GM18951 (cell line): Measurements from ENCODE around the gene AIF1L.

Source experiments
- POLR2A ChIP-seq: IDR thresholded peaks from 4 replicates; pipeline ENCODE4 v1.6.1; 2011; ENCODE audit warnings: mild to moderate bottlenecking; ENCODE audit not compliant: insufficient read length, insufficient read depth; ENCODE audit errors: extremely low read depth
- in situ Hi-C: fragments of 300-500 bp; cut with MboI; formaldehyde crosslinking; loops from one replicate; pipeline ENCODE4 v1.12.0; 2022; ENCODE audit warnings: low sequenced_read_pairs, mixed read lengths, inconsistent platforms; ENCODE audit not compliant: unreplicated experiment

AIF1L gene

DNA sequence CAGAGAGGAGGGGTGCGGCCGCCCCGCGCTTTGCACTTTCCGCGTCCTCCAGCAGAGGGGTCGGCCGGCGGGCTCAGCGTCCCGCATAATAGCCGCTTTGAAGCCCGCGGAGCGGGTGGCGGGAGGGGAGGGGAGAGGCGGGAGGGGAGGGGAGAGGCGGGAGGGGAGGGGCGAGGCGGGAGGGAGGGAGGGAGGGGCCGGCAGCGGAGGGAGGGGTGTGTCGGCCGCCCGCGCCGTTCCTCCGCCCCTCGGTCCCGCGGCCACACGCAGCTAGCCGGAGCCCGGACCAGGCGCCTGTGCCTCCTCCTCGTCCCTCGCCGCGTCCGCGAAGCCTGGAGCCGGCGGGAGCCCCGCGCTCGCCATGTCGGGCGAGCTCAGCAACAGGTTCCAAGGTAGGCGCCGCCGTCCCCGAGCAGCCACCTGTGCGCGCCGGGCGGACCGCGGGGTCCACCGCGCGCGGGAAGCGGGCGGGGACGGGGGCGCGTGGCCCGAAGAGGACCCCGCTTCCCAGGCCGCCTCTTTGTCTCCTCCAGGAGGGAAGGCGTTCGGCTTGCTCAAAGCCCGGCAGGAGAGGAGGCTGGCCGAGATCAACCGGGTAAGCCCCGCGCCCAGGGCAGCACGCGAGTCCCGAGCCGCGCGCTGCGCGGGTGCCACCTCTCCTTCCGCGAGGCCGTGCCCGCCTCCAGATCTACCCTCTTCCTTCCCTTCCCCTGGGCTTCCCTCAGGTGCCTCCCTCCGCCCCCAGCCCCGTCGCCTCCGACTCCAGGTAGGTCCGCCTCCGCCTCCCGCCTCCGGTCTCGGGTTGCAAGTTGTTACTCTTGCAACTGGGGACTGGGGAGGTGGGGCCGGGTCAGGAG lies at the start of gene AIF1L:
TSS of gene AIF1L (plus strand) at position 263 of the 857 bp plus-strand sequence. CDS start at position 362, 99 bp downstream.
- TF ChIP-seq POLR2A, result no peak
- in situ Hi-C loops, result no loop called here

DNA sequence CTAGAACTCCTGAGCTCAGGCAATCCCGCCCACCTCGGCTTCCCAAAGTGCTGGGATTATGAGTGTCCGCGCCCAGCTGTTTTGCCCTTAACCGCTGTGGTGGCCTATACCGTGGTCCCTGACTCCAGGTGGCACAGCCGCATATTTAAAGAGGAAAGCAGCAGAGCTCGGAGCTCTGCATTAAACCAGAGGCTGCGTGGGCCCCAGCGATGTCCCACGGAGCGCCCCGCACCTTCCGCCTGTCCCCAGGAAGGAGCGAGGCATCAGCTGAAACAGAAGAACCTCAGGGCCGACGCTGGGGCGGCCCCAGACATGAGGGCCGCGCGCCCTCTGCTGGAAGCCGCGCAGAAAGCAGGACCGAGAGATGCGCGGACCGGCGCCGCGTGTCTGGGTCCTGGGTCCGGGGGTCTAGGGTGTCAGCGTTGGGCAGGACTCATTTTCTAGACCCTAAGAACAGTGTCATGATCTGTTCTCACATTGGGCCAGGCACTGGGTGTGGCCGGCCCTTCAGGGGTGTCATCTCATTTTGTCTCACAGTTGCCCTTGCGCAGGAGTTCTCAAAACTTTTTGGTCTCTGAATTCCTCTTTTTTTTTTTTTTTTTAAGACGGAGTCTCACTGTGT lies 49.6 kb upstream of the AIF1L start:
- in situ Hi-C loops, result no loop called here
- no peak for TF ChIP-seq POLR2A

DNA sequence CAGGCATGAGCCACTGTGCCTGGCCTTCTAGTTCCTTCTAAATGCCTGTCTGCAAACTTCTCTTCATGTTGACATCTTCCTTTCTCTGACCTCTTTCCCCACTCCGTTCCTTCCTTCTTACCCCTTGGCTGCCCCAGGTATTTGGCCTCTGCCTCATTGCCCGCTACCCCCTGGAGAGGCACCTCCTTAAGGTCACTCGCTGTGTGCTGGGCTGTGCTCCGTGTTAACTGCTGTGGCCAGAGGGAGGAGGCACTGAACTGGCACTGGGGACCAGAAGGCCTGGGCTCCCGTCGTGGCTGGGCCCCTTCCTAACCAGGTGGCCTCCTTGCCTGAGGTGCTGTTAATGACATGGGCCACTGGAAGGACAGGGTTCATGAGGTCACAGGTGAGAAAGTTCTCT lies 48.0 kb upstream of the AIF1L start:
- in situ Hi-C loops, result no loop called here
- no peak for TF ChIP-seq POLR2A

DNA sequence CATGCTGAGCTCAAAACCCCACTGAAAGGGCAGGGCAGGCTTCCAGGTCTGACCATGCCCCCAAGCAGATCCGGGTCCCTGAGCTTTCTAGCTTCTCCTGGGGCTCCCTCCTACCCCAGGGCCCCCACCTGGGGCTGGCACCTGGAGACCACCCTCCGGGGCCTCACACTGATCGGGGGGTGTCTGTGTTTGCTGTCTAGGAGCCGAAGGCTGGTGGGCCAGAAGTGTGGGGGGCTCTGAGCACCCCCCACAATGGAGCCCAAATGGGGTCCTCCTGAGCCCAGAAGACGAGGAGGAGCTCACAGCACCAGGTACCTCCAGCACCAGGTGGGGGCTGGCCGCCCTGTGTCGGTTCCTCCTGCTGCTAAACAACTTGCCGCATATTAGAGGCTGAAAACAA lies 47.5 kb upstream of the AIF1L start:
- in situ Hi-C loops, result no loop called here
- no peak for TF ChIP-seq POLR2A

DNA sequence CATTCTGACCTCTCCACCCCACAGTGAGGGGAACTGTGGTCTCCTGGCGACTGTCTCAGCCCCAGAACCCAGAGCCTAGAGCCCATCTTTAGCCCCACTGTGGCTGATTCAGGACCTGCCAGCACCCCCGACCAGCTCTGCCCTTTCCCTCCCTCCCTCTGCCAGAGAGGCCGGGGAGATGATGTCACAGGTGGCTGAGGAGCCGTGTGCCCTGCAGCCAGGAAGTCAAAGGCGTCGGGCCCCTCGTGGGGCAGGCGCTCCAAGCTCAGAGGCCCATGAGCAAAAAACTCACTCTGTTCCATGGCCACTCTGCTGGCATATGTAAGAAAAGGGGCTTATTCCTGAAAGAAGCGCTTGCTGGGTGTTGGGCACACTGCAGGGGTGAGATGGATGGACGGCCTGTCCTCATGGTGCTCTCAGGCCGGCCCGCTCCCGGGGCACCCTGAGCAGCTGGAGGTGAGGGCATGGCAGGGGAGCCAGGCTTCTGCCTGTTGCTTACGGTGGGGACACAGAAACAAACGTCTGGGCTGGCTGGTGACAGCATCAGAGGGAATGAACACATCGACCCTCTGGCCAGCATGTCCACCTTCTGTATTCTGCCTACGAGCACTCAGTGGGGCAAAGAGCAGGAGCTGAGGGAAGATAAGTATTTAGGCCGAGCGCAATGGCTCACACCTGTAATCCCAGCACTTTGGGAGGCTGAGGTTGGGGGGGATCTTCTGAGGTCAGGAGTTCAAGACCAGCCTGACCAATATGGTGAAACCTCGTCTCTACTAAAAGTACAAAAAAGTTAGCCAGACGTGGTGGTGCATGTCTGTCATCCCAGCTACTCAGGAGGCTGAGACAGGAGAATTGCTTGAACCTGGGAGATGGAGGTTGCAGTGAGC lies 46.3 kb upstream of the AIF1L start:
- no peak for TF ChIP-seq POLR2A
- in situ Hi-C loops, result no loop called here

DNA sequence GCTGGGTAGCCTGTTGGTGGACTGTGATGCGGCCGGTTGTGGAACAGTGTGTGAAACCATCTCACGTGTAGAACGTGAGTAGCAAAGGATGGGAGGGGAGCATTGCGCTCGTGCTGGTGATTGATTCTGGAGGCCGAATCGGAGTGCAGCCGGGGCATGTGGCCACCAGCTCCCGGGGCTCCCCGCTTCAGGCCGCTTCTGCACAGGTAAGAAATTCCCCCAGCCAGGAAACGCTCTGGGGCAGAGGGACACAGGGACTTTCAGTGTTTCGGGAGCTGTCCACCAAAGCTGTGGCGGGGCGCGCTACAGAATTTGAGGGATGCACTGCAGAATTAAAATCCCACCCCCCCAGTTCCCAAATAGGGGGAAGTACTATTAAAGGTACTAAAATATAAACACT lies 45.5 kb upstream of the AIF1L start:
- in situ Hi-C loops, result no loop called here
- no peak for TF ChIP-seq POLR2A

DNA sequence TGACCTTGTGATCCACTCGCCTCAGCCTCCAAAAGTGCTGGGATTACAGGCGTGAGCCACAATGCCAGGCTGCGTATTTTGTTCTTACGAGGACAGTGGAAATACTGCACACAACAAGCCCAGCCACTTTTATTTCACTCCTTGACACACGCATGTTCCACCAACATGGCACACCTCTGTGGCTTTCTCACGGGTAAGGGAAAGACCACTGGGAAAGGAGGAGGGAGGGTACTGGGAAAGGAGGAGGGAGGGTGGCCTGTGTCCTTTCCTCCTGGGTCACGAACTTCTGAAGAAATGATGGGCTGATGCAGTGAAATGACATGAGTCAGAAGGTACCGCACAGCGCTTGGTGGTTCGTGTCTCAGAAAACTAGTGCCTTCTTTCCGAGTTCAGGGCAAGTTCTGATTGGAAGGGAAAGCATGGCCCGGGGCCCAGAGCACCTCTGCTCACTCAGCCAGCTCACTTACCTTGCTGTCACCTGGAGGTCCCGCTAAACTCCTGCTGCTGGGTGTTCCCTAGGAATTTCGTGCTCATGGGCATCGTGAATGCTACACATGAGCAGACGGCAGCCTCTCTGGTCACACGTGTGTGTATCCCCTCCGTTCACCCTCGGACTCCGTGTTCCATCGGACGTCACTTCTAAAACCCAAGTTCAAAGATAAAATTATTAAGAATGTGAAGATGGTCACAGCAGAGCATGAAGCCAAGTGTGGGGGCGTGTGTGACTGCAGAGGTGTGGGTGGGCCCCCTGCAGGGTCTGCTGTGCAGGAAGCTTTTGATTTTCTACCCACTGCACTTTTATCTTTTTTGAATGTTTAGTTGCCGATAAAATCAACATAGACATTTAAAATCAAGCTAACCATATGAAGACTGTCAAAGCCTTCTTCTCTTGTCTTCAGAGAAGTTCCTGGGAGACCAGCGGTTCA lies 44.5 kb upstream of the AIF1L start:
- in situ Hi-C loops, result no loop called here
- no peak for TF ChIP-seq POLR2A

DNA sequence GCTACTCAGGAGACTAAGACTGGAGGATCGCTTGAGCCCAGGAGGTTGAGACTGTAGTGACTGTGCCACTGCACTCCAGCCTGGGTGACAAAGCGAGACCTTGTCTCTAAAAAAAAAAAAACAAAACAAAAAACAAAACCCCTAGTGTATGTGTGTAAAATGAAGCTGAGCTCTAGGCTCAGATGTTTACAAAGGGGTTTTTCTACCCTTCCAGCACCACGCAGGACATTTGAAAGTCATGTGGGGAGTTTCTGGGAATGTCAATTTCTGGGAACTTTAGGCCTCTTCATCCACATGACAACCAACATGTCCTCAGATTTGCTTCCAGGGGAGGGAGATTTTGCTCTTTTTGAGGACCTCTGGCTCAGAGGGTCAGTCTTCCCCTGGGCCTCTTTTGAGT lies 42.4 kb upstream of the AIF1L start:
- in situ Hi-C loops, result no loop called here
- no peak for TF ChIP-seq POLR2A

DNA sequence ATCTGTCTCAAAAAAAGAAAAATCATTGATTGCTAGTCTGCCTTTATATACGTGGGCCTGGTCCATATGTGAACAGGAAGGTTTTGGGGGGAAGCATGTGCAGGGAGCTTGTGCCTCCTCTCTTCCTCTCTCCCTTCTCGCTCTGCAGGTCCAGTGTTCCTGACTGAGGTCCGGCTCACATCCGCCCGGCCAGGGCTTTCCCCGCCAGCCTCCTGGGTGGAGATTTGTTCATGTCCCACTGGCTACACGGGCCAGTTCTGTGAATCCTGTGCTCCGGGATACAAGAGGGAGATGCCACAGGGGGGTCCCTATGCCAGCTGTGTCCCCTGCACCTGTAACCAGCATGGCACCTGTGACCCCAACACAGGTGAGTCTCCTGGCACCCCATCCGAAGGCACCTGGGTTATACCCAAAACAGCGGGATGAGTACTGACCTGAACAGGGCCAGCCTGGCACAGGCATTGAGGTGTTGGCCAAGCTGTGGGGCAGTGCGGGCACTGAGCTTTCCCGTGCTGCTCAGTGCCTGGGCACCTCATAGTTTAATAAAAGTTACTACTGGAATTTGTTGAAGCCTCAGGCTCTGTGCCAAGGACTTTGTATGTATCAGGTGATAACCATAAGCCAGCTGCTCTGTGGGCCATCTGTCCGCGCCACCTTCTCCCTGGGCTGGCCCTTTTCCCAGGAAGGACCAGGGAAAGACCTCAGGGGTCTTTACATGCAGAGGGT lies 39.4 kb upstream of the AIF1L start:
- no peak for TF ChIP-seq POLR2A
- in situ Hi-C loops, result no loop called here

DNA sequence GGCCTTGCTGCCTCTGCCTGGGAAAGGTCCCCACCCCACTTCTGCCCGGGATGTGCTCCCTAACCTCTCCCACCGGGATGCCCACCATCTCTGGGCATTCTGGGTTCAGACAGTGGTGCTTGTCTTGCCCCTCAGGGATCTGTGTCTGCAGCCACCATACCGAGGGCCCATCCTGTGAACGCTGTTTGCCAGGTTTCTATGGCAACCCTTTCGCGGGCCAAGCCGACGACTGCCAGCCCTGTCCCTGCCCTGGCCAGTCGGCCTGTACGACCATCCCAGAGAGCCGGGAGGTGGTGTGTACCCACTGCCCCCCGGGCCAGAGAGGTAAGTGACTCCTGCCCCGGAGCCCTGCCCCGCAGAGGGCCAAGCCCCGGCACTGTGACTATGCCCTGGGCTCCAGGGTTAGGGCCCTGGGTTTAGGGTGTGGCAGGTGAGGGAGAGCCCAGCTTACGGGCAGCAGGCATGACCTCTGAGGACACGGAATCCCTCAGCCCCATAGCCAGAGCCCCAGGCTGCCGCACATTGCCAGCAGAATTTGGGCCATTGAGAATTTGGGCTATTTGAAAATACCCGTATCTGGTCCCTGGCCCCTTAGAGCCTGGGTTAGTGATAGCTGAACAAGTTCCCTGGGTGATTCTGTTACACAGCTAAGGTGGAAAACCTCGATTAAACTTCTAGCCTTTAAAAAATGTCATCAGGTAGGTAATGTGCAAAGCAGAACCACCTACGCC lies 35.3 kb upstream of the AIF1L start:
- TF ChIP-seq POLR2A, result no peak
- in situ Hi-C loops, result loop anchor here (10.0 kb wide), 1 partner anchor 274 kb away; no protein-coding TSS in a partner anchor

DNA sequence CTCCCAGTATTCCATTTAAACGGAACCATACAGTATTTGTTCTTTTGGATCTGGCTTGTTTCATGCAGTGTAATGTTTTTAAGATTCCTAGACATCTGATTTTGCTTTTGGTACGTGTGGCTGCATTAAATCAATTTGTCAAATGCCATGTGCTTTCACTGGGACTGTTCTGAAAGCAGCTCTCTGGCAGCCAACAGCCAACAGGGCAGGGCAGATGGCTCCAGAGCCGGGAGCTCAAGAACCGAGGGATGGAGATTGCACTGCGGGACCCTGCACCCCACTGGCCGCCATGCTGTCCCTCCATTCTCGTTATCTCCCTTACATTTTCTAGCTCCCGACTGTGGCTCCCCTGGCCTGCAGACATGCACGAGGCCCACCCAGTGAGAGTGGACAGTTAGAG lies 33.4 kb upstream of the AIF1L start:
- in situ Hi-C loops, result loop anchor here (10.0 kb wide), 1 partner anchor 272 kb away; no protein-coding TSS in a partner anchor

DNA sequence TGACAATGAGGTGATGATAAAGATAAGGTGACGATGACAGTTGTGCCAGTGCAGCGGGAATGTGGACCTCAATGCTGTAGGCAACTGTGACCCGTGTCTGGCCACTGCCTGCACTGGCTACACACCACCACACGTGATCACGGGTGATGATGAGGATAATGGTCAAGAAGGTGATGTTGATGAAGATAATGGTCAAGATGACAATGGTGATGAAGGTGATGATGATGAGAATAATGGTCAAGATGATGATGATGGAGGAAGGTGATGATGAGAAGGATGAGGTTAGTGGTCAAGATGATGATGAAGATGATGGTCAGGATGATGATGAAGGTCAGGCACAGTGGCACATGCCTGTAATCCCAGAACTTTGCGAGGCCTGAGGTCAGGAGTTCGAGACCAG lies 30.7 kb upstream of the AIF1L start:
- no peak for TF ChIP-seq POLR2A
- in situ Hi-C loops, result loop anchor here (10.0 kb wide), 1 partner anchor 269 kb away; no protein-coding TSS in a partner anchor

More for the DNA sequence above, 33.4 kb upstream of the AIF1L start:
- no peak for TF ChIP-seq POLR2A
